ENCODE results near the gene BMPER.

The BMPER gene

DNA sequence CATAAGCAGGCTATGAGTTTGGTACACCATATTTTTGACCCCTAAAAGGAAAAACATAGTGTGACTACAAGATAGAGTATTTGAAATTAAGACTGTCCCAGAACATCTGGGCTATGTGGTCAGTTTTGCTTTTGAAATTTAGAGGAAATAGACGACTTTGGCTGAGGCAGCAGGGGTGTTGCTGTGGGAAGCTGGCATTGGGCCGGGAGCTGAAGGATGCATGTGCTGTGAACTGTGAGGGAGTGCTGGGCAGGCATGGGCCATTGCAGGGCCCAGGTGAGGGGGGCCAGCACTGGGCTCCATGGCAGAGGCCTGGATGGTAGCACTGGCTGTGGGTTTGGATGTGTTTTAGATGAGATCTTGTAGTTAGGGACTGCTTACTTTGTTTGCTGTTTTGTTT lies 168.3 kb downstream of the BMPER start:
- TF ChIP-seq, protein P1, sequence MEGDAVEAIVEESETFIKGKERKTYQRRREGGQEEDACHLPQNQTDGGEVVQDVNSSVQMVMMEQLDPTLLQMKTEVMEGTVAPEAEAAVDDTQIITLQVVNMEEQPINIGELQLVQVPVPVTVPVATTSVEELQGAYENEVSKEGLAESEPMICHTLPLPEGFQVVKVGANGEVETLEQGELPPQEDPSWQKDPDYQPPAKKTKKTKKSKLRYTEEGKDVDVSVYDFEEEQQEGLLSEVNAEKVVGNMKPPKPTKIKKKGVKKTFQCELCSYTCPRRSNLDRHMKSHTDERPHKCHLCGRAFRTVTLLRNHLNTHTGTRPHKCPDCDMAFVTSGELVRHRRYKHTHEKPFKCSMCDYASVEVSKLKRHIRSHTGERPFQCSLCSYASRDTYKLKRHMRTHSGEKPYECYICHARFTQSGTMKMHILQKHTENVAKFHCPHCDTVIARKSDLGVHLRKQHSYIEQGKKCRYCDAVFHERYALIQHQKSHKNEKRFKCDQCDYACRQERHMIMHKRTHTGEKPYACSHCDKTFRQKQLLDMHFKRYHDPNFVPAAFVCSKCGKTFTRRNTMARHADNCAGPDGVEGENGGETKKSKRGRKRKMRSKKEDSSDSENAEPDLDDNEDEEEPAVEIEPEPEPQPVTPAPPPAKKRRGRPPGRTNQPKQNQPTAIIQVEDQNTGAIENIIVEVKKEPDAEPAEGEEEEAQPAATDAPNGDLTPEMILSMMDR (IDR thresholded peaks at IDR 0.05; ENCODE audit: low read depth, low read length): no peak
- no peak overlapping the region for H3K4me3 ChIP-seq (ENCODE audit: low read depth, low read length)
- in situ Hi-C loops (cut with HindIII; ENCODE audit: low sequenced_read_pairs): no loop called here
- peak; percentile 32 for DNase-seq (ENCODE audit: low read depth, low spot score)

DNA sequence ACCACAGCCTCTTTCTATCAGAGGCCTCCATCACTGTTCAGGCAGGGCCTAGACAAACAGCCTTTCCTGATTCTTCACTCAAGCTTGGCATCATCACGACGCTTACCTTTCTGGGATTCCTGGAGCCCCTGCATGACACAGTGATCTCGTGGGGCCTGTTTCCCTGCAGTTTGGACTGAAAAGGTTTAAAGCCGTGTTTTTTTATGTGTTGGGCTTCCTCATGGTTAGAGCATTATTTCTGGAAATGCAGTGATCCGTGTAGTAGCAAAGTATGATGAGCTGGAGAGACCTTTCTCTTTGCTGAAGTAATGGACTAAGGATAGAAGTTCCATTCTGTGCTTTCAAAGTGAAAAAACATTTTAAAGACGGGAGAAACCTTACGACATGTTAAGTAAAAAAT lies 169.1 kb downstream of the BMPER start:
- no peak overlapping the region for H3K4me3 ChIP-seq (ENCODE audit: low read depth, low read length)
- TF ChIP-seq, protein P1 (IDR thresholded peaks at IDR 0.05; ENCODE audit: low read depth, low read length): no peak
- in situ Hi-C loops (cut with HindIII; ENCODE audit: low sequenced_read_pairs): no loop called here
- DNase-seq (ENCODE audit: low read depth, low spot score): no peak

DNA sequence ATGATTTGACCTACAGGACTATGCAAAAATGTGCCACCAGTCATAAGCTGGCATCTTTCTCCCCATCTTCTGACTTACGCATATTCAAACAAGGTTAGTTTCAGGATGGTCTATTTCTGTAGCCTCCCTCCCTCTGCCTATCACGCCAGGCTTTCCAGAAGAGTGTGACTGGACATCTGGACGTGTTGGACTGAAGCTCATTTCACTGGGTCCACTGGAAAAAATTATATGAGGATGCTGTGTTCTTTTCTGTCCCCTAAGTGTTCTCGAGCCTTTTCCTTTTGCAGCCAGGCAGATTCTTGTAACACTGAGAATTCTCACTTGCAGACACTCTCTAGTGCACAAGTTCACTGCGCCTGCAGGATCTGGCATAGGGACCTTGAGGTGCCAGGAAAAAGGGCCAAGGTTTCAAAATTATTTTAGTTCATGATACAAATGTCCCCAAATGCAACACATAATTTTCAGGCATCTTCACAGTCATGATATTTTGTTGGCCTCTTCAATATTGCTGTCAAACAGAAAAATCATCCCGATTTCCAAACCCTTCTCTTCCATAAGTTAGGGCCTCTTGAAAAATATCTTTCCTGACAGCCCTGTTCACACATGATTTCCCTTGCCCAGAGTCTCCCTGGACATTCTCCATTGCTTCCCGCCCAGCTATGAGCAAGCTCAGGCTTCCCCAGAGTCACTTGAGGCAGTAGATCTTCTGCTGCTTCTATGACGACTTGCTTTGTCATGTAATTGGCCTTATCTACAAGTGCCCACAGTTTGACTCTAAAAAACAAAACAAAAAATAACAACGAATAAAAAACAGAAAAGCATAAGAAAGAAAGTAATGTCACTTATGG lies 170.4 kb downstream of the BMPER start:
- TF ChIP-seq, protein P1 (IDR thresholded peaks at IDR 0.05; ENCODE audit: low read depth, low read length): no peak
- in situ Hi-C loops (cut with HindIII; ENCODE audit: low sequenced_read_pairs): no loop called here
- no peak for DNase-seq (ENCODE audit: low read depth, low spot score)

DNA sequence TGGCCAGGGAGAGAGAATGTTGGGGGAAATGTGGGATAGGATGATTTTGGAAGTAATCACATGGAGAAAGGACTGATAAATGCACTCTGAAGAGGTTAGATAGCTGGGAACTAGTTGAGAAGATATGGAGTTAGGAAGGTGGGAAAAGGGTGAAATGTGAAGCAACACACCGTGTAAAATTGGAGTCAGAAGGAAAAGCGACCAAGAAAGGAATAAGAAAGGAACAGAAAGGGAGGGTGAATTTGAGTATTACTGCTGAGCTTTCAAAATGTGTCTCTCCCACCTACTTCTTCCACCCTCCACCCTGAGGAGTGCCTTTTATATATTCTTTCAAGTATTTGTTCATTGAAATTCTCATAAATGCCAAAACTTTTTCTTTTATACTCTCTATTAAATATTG lies 171.8 kb downstream of the BMPER start:
- in situ Hi-C loops (cut with HindIII; ENCODE audit: low sequenced_read_pairs): no loop called here
- TF ChIP-seq, protein P1 (IDR thresholded peaks at IDR 0.05; ENCODE audit: low read depth, low read length): no peak
- no peak for DNase-seq (ENCODE audit: low read depth, low spot score)
- H3K4me3 ChIP-seq (ENCODE audit: low read depth, low read length): no peak overlapping the region

More for the DNA sequence above, 170.4 kb downstream of the BMPER start:
- no peak overlapping the region for H3K4me3 ChIP-seq (ENCODE audit: low read depth, low read length)

DNA sequence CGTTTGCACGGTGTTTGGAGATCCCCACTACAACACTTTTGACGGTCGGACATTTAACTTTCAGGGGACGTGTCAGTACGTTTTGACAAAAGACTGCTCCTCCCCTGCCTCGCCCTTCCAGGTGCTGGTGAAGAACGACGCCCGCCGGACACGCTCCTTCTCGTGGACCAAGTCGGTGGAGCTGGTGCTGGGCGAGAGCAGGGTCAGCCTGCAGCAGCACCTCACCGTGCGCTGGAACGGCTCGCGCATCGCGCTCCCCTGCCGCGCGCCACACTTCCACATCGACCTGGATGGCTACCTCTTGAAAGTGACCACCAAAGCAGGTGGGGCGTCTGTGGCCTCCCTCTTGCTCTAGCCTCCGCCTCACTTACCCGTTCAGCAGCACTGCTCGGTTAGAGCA lies 173.5 kb downstream of the BMPER start:
- in situ Hi-C loops (cut with HindIII; ENCODE audit: low sequenced_read_pairs): no loop called here

DNA sequence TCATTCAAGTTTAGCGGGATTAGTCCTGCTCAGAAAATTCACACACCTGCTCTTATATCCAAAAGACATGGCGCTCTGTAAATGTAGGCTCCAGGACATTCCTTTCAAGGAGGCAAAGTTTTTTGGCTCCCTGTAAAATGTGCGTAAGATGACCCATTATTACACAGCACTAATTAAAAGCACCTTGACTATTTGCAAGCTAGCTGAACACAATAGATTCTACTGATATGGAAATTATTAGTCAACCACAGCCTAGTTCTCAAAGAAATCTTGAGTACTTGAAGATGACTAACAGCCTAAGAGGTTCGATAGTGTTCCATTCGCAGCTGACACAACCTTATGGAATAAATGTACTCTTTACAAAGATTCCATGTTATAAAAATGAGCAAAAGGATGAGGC lies 175.2 kb downstream of the BMPER start:
- in situ Hi-C loops (cut with HindIII; ENCODE audit: low sequenced_read_pairs): no loop called here
- H3K4me3 ChIP-seq (ENCODE audit: low read depth, low read length): no peak overlapping the region
- TF ChIP-seq, protein P1 (IDR thresholded peaks at IDR 0.05; ENCODE audit: low read depth, low read length): no peak
- no peak for DNase-seq (ENCODE audit: low read depth, low spot score)

More for the DNA sequence above, 173.5 kb downstream of the BMPER start:
- no peak overlapping the region for H3K4me3 ChIP-seq (ENCODE audit: low read depth, low read length)
- TF ChIP-seq, protein P1 (IDR thresholded peaks at IDR 0.05; ENCODE audit: low read depth, low read length): no peak
- no peak for DNase-seq (ENCODE audit: low read depth, low spot score)
